Measurements from ENCODE around the gene AKT1S1. TPM values are rescaled to one million over a fixed set of nuclear protein-coding genes. Genes with fewer than 3 reads are reported as not detected.

The AKT1S1 gene
- total and polyA plus RNA-seq, 2 of the 13 experiments (the other 11 are each of a cell fraction or from before 2014, with no cell fraction given) = 13.5 to 27.8 TPM

- TF ChIP-seq JUN (CRISPR knock-in tag; IDR thresholded peaks at IDR 0.05) = no peak; the same call in 1 of the 2 replicates
- 0 out of 2 replicates have a peak, but pooled peaks have one; percentile 48 for TF ChIP-seq DZIP1 (CRISPR knock-in tag; IDR thresholded peaks at IDR 0.05)
- TF ChIP-seq CBX1 (IDR thresholded peaks at IDR 0.05; ENCODE audit: low read depth) = no peak
- TF ChIP-seq, protein P1, sequence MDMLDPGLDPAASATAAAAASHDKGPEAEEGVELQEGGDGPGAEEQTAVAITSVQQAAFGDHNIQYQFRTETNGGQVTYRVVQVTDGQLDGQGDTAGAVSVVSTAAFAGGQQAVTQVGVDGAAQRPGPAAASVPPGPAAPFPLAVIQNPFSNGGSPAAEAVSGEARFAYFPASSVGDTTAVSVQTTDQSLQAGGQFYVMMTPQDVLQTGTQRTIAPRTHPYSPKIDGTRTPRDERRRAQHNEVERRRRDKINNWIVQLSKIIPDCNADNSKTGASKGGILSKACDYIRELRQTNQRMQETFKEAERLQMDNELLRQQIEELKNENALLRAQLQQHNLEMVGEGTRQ (IDR thresholded peaks at IDR 0.05; ENCODE audit: low read depth, low read length) = no peak
- TF ChIP-seq, protein P1 (CRISPR knock-in tag; IDR thresholded peaks at IDR 0.05; ENCODE audit: borderline replicate concordance) = peak; percentile 46
- TF ChIP-seq HMG20A (CRISPR knock-in tag; IDR thresholded peaks at IDR 0.05; ENCODE audit: borderline replicate concordance) = no peak
- TF ChIP-seq, protein P2, sequence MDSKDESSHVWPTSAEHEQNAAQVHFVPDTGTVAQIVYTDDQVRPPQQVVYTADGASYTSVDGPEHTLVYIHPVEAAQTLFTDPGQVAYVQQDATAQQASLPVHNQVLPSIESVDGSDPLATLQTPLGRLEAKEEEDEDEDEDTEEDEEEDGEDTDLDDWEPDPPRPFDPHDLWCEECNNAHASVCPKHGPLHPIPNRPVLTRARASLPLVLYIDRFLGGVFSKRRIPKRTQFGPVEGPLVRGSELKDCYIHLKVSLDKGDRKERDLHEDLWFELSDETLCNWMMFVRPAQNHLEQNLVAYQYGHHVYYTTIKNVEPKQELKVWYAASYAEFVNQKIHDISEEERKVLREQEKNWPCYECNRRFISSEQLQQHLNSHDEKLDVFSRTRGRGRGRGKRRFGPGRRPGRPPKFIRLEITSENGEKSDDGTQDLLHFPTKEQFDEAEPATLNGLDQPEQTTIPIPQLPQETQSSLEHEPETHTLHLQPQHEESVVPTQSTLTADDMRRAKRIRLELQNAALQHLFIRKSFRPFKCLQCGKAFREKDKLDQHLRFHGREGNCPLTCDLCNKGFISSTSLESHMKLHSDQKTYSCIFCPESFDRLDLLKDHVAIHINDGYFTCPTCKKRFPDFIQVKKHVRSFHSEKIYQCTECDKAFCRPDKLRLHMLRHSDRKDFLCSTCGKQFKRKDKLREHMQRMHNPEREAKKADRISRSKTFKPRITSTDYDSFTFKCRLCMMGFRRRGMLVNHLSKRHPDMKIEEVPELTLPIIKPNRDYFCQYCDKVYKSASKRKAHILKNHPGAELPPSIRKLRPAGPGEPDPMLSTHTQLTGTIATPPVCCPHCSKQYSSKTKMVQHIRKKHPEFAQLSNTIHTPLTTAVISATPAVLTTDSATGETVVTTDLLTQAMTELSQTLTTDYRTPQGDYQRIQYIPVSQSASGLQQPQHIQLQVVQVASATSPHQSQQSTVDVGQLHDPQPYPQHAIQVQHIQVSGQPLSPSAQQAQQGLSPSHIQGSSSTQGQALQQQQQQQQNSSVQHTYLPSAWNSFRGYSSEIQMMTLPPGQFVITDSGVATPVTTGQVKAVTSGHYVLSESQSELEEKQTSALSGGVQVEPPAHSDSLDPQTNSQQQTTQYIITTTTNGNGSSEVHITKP (CRISPR knock-in tag; IDR thresholded peaks at IDR 0.05; ENCODE audit: low read depth) = peak; percentile 87; the same call in 1 of the 2 replicates
- no peak for TF ChIP-seq POLR2AphosphoS2 (IDR thresholded peaks at IDR 0.05; ENCODE audit: low read depth, low read length)
- TF ChIP-seq ZNF33B (CRISPR knock-in tag; IDR thresholded peaks at IDR 0.05) = no peak
- no peak for TF ChIP-seq NPAS2 (CRISPR knock-in tag; IDR thresholded peaks at IDR 0.05; ENCODE audit: borderline replicate concordance)
- TF ChIP-seq ZSCAN30 (CRISPR knock-in tag; IDR thresholded peaks at IDR 0.05) = 0 out of 2 replicates have a peak, but pooled peaks have one; percentile 61
- peak; percentile 84 for TF ChIP-seq ZNF317 (CRISPR knock-in tag; IDR thresholded peaks at IDR 0.05)
- TF ChIP-seq KAT8 (CRISPR knock-in tag; IDR thresholded peaks at IDR 0.05) = peak; percentile 92
- peak; percentile 38; the same call in 1 of the 2 replicates for TF ChIP-seq HCFC1 (IDR thresholded peaks at IDR 0.05; ENCODE audit: low read depth, low read length)
- no peak for TF ChIP-seq ZFYVE20 (CRISPR knock-in tag; IDR thresholded peaks at IDR 0.05; ENCODE audit: borderline replicate concordance, low read depth)
- TF ChIP-seq KLF9 (CRISPR knock-in tag; IDR thresholded peaks at IDR 0.05; ENCODE audit: low read depth) = peak; percentile 96
- TF ChIP-seq EZH2 (conservative IDR thresholded peaks at IDR 0.05; ENCODE audit: low read depth, low read length) = no peak
- TF ChIP-seq IRF1 (CRISPR knock-in tag; IDR thresholded peaks at IDR 0.05; ENCODE audit: low read depth) = no peak
Observed at GRCh38 chr19:49866933-49867782, 10.0 kb downstream of the AKT1S1 start, which contains the start of gene PNKP (continued).
